Activated CD8-positive, alpha-beta memory T cell treated with anti-CD3 and anti-CD28 coated beads for 4 hours (primary cell): ENCODE measurements around the gene KCNG2.
"Not testable (repeated sequence)": the region's sequence is repeated elsewhere in the genome, so short reads cannot be mapped to it uniquely, and the experiment has no call there.

Experiments
- DNase-seq, 2 donors: peaks; one replicate each; pipeline ENCODE4 v3.0.0-alpha.2; 2020; ENCODE audit warnings: low read depth in 2 of 2

KCNG2 gene

GRCh38 chr18:79853303-79853992 lies 55.7 kb downstream of the KCNG2 start:
- no peak for DNase-seq

GRCh38 chr18:79853993-79854364 lies 56.2 kb downstream of the KCNG2 start:
- DNase-seq, result no peak

DNA sequence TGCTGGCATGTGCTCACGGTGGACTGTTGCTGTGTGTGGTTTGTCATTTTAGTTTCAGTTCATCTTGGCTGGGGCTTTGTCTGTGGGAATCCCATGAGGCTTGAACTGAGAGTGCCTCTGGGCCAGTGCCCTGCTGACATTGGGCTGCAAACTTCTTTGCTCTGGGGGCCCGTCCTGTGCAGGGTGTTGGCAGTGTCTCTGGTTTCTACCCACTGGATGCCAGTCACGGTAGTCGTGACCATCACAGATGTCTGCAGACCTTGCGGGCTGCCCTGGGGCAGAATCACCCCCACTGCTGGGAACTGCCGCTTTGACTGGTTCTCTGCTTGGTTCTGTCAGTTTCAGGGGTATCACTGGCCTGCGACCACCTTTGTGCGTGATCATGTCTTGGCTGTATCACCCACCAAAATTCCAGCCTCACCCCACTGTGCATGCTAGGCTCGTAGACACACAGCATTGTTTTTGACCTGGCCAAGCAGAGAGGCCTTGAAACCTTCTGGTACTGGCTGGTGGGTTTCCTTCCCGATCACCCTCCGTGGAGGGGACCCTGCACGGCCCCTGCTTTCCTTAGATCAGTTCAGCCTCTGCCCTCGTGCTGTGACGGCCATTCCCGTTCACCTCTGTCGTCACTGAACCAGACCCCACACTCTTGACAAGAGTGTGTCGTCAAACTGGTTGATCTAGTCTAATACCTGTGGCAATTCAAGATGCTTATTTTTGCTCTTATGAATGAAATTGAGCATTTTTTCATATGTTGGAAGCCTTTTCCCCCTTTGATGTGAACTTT lies 57.6 kb downstream of the KCNG2 start:
- no peak for DNase-seq

DNA sequence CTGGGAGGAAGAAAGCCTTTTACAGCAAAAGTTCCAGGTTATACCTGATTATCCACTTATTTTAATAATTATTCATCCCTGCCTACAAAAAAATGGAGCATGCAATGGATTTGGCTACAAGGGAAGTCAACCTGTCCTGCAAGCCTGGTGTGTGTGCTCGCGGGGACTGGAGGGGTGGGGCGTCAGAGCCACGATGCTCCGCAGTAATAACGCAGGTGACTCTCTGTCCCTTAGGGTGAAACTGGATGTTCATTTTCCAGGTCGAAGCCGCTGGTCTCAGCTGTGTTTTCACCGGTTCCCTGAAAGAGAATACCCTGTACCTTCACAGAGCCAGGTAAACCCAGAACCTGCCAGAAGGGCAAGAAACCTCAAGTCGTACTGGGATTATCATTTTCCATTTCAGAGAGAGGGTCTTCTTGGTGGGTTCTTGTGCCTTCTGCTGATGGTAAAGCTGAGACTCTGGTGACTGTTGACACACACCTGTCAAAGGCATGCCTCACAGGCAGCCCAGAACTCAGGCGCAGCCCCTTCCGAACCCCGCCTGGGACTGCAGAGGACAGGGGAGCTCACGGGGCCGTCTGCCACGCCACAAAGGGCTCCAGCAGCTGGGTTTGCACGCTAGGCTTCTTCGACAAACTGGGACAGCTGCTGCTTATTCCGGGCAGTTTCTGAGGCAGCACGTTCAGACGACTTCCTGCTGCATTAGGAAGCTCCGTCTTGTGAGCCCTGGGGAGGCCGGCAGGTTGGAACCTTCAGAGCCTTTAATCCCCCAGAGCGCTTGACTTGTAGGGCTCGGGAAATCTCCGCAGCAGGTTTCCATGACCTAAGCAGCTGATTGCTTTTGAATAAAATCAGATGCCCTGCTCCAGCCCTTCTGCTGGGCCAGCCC lies 58.6 kb downstream of the KCNG2 start:
- no peak for DNase-seq

DNA sequence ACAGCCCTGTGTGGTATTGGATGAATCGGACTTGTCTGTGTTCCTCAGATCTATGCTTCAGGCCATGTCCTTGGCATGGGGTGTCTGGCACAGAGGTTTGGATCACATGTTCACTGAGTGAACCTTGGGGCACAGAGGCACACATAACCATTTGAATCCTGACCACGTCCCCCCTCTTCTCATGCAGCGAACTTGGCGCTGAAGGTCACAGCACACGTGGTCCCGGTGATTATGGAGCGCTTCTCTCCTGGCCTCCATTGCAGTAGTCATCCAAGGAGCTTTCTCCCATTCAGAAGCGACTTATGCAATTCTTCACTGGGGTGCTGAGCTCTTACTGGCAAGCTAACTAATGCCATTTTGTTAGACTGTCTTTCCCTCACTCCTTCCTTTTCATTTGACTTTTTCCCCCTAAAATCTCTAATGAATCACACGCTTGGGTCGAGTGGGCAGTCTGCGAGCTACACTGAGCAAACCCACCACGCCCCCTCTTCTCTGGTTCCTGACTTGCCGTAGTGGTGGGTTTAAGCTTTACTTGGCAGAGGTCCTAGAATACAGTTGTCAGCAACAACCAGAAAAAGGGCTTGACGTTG lies 59.4 kb downstream of the KCNG2 start:
- no peak for DNase-seq

- no peak for DNase-seq
These were observed 61.6 kb downstream of the KCNG2 start for GRCh38 chr18:79859314-79859713.

DNA sequence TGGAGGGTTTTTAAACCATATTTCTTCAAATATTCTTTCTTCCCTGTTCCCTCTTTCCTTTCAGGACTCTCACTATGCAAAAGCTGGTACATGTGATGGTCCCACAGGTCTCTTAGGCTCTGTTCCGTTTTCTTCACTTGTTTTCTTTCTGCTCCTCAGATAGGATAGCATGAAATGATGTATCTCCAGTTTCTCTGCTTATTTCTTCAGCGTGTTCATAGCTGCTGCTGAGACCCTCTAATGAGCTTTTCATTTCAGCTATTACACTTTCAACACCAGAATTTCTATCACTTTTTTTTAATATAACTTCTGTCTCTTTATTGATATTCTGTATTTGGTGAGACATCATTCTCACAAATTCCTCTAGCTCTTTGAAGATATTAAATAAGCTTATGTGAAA lies 63.9 kb downstream of the KCNG2 start:
- DNase-seq, result no peak

GRCh38 chr18:79862562-79862961 lies 64.8 kb downstream of the KCNG2 start:
- DNase-seq, result no peak

GRCh38 chr18:79863161-79864005 lies 65.6 kb downstream of the KCNG2 start:
- DNase-seq, result no peak

DNA sequence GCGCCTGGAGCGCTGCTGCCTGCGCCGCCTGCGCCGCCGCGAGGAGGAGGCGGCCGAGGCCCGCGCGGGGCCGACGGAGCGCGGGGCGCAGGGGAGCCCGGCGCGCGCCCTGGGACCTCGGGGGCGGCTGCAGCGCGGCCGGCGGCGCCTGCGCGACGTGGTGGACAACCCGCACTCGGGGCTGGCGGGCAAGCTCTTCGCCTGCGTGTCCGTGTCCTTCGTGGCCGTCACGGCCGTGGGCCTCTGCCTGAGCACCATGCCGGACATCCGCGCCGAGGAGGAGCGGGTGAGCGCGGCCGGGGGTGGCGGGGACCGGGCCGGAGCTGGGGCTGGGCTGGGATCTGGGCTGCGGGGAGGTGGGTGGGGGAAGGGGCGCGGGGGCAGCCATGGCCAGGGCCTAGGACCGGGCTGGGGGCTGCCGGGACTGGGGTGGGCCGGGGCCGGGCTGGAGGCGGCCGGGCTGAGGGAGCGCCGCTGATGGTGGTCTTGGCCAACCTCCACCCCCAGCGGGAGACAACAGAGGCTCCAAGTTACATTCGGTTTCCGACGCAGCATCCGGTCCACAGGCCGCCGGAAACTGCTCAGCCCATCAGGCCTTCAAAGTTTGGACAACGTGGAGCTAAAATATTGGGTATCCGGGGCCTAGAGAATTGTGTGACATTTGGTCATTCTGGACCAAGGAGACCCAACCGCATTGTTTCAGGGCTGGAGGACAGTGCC lies 66.4 kb downstream of the KCNG2 start:
- no peak for DNase-seq

- not testable (repeated sequence) for DNase-seq
These were observed 67.2 kb downstream of the KCNG2 start for GRCh38 chr18:79864955-79865354.

- not testable (repeated sequence) for DNase-seq
These were observed 68.2 kb downstream of the KCNG2 start for GRCh38 chr18:79865951-79866350.

GRCh38 chr18:79866889-79867574 lies 69.3 kb downstream of the KCNG2 start:
- no peak for DNase-seq

GRCh38 chr18:79867666-79868065 lies 69.9 kb downstream of the KCNG2 start:
- DNase-seq, result no peak

- DNase-seq, result no peak
These were observed 70.5 kb downstream of the KCNG2 start for GRCh38 chr18:79868168-79868784.

- DNase-seq, result no peak
These were observed 71.2 kb downstream of the KCNG2 start for GRCh38 chr18:79868811-79869541.

DNA sequence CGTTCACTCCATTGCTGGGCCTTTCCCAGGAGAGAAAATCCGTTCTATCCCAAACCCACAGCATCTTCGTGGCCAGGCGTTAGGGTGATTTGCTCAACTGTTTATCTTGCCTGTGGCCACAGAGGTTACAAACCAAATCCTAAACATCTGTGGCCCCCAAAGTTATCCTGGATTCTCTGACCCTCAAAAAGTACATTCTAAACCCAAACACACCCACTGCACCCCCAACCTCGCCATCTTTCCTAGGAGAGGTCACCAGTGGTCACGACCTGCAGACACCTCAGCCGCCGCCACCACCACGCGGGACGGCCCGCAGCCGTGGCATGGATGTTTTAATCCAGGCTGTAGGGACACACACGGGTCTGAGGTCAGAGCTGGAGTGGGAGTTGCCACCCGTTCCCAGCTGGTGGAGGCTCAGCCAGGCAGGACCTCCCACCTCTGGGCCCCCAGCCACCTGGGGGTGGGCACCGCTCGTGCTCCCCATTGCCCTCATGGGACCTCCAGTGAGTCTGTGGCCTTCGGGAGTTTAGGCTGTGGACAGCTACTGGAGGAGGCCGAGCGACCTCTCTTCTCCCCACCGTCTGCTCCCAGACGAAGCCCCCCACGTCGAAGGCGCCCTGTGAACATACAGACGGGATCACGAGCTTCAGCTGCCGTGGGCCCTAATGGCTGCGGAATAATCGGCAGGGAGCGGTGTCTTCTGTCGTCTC lies 72.0 kb downstream of the KCNG2 start:
- no peak for DNase-seq
